RWPE1 (cell line): ENCODE results near the gene KRT27.

Experiments
- CTCF ChIA-PET: fragments of 350-600 bp; sonication (Branson Sonifier 250); formaldehyde crosslinking; extraction: SDS; loops from one replicate; lab custom pipeline; 2021; lab: Yijun Ruan, JAX
- POLR2A ChIA-PET: fragments of 400-600 bp; formaldehyde crosslinking; extraction: SDS; loops from one replicate; lab custom pipeline; 2020; ENCODE audit warnings: antibody characterized with exemption; ENCODE audit not compliant: low non-redundant PET; lab: Yijun Ruan, JAX
- DNase-seq: peaks from one replicate; pipeline ENCODE4 v3.0.0; 2012; ENCODE audit warnings: low spot score
- H3K27ac ChIP-seq: fragments of 450-650 bp; 2 replicates; pipeline ENCODE4 v1.5.1; 2017
- TF ChIP-seq, protein P1 (sequence below): fragments of 450-650 bp; conservative IDR thresholded peaks from 2 replicates; pipeline ENCODE4 v1.5.1; 2017; ENCODE audit warnings: low read depth, mild to moderate bottlenecking

KRT27 gene

DNA sequence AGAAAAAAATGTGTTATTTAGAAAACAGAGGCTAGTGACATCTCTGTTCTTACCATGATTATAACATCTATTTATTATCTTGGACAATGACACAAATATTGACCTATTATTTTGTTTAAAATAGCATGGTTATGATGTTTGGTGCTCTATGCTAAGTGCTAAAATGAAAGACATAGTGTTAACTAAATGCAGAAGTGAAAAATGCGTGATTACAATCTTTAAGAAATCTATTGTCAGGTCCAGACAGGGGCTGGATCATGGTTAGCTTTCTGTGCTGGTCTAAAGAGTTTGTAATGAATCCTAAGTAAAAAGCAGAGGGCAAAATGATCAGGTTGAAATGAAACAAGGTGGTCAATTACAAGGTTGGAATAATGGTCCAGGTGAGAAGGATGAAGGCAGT is 18.0 kb upstream of the KRT27 start:
- TF ChIP-seq, protein P1, sequence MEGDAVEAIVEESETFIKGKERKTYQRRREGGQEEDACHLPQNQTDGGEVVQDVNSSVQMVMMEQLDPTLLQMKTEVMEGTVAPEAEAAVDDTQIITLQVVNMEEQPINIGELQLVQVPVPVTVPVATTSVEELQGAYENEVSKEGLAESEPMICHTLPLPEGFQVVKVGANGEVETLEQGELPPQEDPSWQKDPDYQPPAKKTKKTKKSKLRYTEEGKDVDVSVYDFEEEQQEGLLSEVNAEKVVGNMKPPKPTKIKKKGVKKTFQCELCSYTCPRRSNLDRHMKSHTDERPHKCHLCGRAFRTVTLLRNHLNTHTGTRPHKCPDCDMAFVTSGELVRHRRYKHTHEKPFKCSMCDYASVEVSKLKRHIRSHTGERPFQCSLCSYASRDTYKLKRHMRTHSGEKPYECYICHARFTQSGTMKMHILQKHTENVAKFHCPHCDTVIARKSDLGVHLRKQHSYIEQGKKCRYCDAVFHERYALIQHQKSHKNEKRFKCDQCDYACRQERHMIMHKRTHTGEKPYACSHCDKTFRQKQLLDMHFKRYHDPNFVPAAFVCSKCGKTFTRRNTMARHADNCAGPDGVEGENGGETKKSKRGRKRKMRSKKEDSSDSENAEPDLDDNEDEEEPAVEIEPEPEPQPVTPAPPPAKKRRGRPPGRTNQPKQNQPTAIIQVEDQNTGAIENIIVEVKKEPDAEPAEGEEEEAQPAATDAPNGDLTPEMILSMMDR, result no peak
- no peak for DNase-seq
- H3K27ac ChIP-seq, result no peak overlapping the region
- ChIA-PET CTCF (no interaction called here), POLR2A (no interaction called here)

DNA sequence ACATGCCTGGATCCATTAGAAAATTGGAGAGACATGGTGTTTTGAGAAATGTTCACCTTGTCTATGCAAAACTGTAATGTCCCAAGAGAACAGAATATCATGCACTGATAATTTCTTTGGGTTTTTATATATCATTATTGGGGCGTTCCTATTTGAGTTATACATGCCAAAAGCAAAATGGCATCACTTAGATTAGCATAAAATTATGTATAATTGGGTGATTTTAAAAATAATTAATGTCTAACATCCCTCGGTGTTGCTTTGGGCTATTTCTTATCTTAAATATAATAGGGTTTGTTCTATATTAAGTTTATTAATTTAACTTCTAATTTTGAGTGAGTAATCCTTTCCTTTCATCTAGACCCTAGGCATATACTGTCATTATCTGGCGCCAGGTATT is 17.5 kb upstream of the KRT27 start, which contains the start of gene KRT28:
Gene KRT28 (minus strand): TSS at position 101 of the 400 bp plus-strand sequence. CDS start 66 bp downstream, at position 35.
- no peak within 1 kb of the TSS for H3K27ac ChIP-seq
- TF ChIP-seq, protein P1, result no peak
- ChIA-PET POLR2A (no interaction called here), CTCF (no interaction called here)
- DNase-seq, result no peak

DNA sequence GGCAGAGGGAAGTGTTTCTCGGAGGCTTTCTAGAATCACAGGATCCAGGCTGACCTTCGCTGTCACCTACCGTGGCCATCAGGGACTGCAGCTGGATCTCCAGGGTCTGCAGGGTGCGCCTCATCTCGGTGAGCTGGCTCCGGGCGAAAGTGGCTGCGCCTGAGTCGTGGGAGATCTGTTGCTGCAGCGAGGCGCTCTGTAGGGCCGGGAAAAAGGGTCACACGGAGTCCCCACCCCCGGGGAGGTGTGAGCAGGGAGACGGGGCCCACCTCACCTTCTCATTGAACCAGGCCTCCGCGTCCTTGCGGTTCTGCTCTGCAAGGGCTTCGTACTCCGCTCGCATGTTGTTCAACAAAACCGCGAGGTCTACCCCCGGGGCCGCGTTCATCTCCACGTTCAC is 14.5 kb upstream of the KRT27 start:
- ChIA-PET POLR2A (interaction anchor here (0.6 kb wide), 1 partner anchor 26 kb away, joined by 3 read pairs; no protein-coding TSS in a partner anchor), CTCF (no interaction called here)

DNA sequence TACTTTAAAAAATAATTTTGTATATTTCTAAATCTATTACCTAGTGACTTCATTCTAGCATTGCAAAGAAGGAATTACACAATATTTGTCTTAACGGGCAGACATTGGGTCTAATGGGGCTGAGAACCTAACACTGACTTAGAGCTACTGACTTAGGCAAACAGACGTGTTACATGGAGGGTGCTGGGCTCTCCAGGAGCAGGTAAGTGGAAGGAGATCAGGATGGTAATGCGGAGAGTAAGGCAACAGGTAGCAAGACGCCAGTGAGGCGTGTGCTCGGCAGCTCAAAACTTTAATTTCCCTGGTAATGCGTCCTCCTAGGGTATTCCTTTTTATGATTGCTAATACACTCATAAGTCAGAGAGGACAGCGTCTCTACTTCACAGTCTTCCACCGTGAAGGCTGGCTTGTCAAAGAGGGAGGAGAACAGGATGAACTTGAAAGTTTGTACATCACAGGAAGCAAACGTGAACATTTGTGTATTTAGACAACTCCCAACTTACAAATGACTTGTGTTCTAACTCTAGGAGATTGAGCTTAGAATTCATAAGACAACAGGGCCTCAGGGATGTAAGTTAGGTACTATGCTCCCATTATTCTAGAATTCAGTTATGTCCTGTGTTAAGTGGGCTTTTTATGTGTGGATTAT is 12.8 kb upstream of the KRT27 start:
- ChIA-PET POLR2A (no interaction called here), CTCF (interaction anchor here (0.6 to 1.5 kb wide), 4 partner anchors 9 to 533 kb away, joined by 3 to 4 read pairs (median 3); no protein-coding TSS in a partner anchor)
- TF ChIP-seq, protein P1, result no peak
- DNase-seq, result no peak
- no peak overlapping the region for H3K27ac ChIP-seq

More for the DNA sequence above, 14.5 kb upstream of the KRT27 start:
- TF ChIP-seq, protein P1, result no peak
- H3K27ac ChIP-seq, result no peak overlapping the region
- no peak for DNase-seq

DNA sequence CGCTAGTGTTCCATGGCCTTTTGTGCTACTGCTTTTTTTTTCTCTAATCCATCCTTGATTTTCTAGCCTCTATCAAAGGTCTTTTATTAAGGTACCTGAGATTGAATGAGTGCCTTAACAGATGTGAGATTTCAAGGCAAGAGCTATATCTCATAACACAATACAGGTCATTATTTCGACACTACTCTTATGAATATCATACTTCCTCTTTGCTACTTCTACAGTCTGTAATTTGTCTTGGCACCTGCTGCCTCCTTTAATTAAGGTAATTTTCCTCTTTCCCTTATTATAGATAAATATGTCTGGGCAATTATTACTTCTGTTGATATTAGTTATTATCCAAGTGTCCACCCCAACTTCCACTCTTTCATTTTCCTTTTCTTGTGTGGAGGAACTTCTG is 12.1 kb upstream of the KRT27 start:
- TF ChIP-seq, protein P1, result no peak
- CTCF ChIA-PET, result interaction anchor here (0.6 to 1.5 kb wide), 2 partner anchors 67 to 175 kb away, joined by 3 to 4 read pairs; no protein-coding TSS in a partner anchor
- POLR2A ChIA-PET, result no interaction called here
- DNase-seq, result no peak
- H3K27ac ChIP-seq, result no peak overlapping the region

DNA sequence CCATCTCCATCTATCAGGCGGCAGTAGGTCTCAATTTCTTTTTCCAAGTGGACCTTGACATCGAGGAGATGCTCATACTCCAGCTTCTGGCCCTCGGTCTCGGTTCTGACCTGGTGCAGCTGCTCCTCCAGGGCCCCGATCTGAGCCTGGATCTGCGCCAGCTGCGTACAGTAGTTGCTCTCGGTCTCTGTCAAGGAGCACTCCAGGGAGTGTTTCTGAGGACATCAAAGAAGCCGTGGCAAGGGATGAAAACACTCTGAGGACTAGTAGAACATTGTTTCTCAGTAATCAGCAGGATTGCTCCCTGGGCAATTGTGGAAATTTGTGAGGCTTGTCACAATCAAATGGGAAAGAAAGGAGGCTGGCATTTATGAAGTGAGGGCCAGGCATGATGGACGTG is 11.5 kb upstream of the KRT27 start:
- no peak for DNase-seq
- ChIA-PET POLR2A (no interaction called here), CTCF (no interaction called here)
- H3K27ac ChIP-seq, result no peak overlapping the region
- TF ChIP-seq, protein P1, result no peak
